ENCODE measurements around the gene MEX3C.

Gene MEX3C

GRCh38 chr18:51195451-51196117 is 1.9 kb downstream of the MEX3C start:
- TF ChIP-seq POLR2AphosphoS5 (IDR thresholded peaks at IDR 0.05; ENCODE audit: low read depth, low read length) (no peak), FOXP2 (optimal IDR thresholded peaks at IDR 0.05; ENCODE audit: borderline replicate concordance, extremely low read depth, extremely low read length, insufficient read depth) (no peak), SIN3A (IDR thresholded peaks at IDR 0.05; ENCODE audit: borderline replicate concordance, insufficient read depth, low read length) (no peak), REST (IDR thresholded peaks at IDR 0.05; ENCODE audit: insufficient read depth in 1 of 2, low read depth in 2 of 2, low read length in 2 of 2) (no peak), TAF1 (IDR thresholded peaks at IDR 0.05; ENCODE audit: borderline replicate concordance, insufficient read depth, low read length) (no peak)

- TF ChIP-seq SIN3A (IDR thresholded peaks at IDR 0.05; ENCODE audit: borderline replicate concordance, insufficient read depth, low read length) (no peak), TAF1 (IDR thresholded peaks at IDR 0.05; ENCODE audit: borderline replicate concordance, insufficient read depth, low read length) (no peak), REST (IDR thresholded peaks at IDR 0.05; ENCODE audit: insufficient read depth in 1 of 2, low read depth in 2 of 2, low read length in 2 of 2) (no peak), FOXP2 (optimal IDR thresholded peaks at IDR 0.05; ENCODE audit: borderline replicate concordance, extremely low read depth, extremely low read length, insufficient read depth) (no peak), POLR2AphosphoS5 (IDR thresholded peaks at IDR 0.05; ENCODE audit: low read depth, low read length) (no peak)
Observed at GRCh38 chr18:51195086-51195450, 2.4 kb downstream of the MEX3C start.

DNA sequence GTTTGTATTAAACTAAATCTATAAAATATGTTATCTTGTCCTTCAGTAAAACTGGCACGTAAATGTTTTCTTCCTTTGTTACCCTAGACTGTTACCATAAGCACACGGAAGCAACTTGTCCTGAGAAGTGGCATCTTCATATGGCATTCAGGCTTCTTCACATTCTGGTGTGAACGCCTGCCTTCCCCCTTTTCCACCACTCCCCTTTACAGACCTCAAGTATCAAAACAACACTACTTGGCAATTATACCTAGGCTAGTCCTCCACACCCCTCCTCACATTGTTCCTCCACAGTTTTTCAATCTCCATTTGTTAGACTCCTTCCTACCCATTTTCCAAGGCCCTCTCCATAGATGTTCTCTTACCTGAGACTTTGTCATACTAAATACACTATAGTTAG is 2.9 kb downstream of the MEX3C start:
- TF ChIP-seq TAF1 (IDR thresholded peaks at IDR 0.05; ENCODE audit: borderline replicate concordance, insufficient read depth, low read length) (no peak), SIN3A (IDR thresholded peaks at IDR 0.05; ENCODE audit: borderline replicate concordance, insufficient read depth, low read length) (no peak), REST (IDR thresholded peaks at IDR 0.05; ENCODE audit: insufficient read depth in 1 of 2, low read depth in 2 of 2, low read length in 2 of 2) (no peak), FOXP2 (optimal IDR thresholded peaks at IDR 0.05; ENCODE audit: borderline replicate concordance, extremely low read depth, extremely low read length, insufficient read depth) (no peak), POLR2AphosphoS5 (IDR thresholded peaks at IDR 0.05; ENCODE audit: low read depth, low read length) (no peak)

GRCh38 chr18:51193621-51194287 is 3.7 kb downstream of the MEX3C start:
- no peak for TF ChIP-seq REST (IDR thresholded peaks at IDR 0.05; ENCODE audit: insufficient read depth in 1 of 2, low read depth in 2 of 2, low read length in 2 of 2)
- TF ChIP-seq POLR2AphosphoS5 (IDR thresholded peaks at IDR 0.05; ENCODE audit: low read depth, low read length) = no peak
- no peak for TF ChIP-seq FOXP2 (optimal IDR thresholded peaks at IDR 0.05; ENCODE audit: borderline replicate concordance, extremely low read depth, extremely low read length, insufficient read depth)
- TF ChIP-seq TAF1 (IDR thresholded peaks at IDR 0.05; ENCODE audit: borderline replicate concordance, insufficient read depth, low read length) = no peak
- no peak for TF ChIP-seq SIN3A (IDR thresholded peaks at IDR 0.05; ENCODE audit: borderline replicate concordance, insufficient read depth, low read length)
